Colon (tissue), 2 donors: ENCODE measurements around the gene ANKRD34C.

Experiments used
- FAIRE-seq: peaks from 2 replicates; lab custom pipeline; 2012; peaks lifted over from hg19 to GRCh38; lab: Jason Lieb, UNC
- donor health status: control.
- donor health status: control.

Gene ANKRD34C

GRCh38 chr15:79282371-79283251 is at the start of gene ANKRD34C:
Gene ANKRD34C, plus strand, starts transcription at chr15:79282722. Its CDS starts 10,563 bp downstream, at chr15:79293285.
- no peak for FAIRE-seq

GRCh38 chr15:79233236-79233635 is 49.3 kb upstream of the ANKRD34C start:
- FAIRE-seq = no peak

- no peak for FAIRE-seq
These were observed 42.5 kb upstream of the ANKRD34C start for GRCh38 chr15:79240036-79240435.

GRCh38 chr15:79243723-79244122 is 38.8 kb upstream of the ANKRD34C start:
- FAIRE-seq = no peak

- no peak for FAIRE-seq
These were observed 37.6 kb upstream of the ANKRD34C start for GRCh38 chr15:79244876-79245275.

- FAIRE-seq = no peak
These were observed 34.3 kb upstream of the ANKRD34C start for GRCh38 chr15:79248183-79248582.

- no peak for FAIRE-seq
These were observed 25.1 kb upstream of the ANKRD34C start for GRCh38 chr15:79257454-79257853.

GRCh38 chr15:79261836-79262235 is 20.7 kb upstream of the ANKRD34C start:
- FAIRE-seq = no peak

- FAIRE-seq = no peak
These were observed 17.4 kb upstream of the ANKRD34C start for GRCh38 chr15:79265167-79265566.

- FAIRE-seq = no peak
These were observed 16.4 kb upstream of the ANKRD34C start for GRCh38 chr15:79265987-79266579.

GRCh38 chr15:79283252-79284048 is 928 bp downstream of the ANKRD34C start:
- FAIRE-seq = no peak

GRCh38 chr15:79290642-79291275 is 8.2 kb downstream of the ANKRD34C start:
- no peak for FAIRE-seq

GRCh38 chr15:79292011-79292410 is 9.5 kb downstream of the ANKRD34C start:
- FAIRE-seq = no peak

GRCh38 chr15:79294075-79294474 is 11.6 kb downstream of the ANKRD34C start:
- FAIRE-seq = no peak

GRCh38 chr15:79296583-79296982 is 14.1 kb downstream of the ANKRD34C start:
- no peak for FAIRE-seq

- FAIRE-seq = no peak
These were observed 16.8 kb downstream of the ANKRD34C start for GRCh38 chr15:79299126-79299840.

GRCh38 chr15:79299841-79300235 is 17.3 kb downstream of the ANKRD34C start:
- no peak for FAIRE-seq

- FAIRE-seq = no peak
These were observed 24.7 kb downstream of the ANKRD34C start for GRCh38 chr15:79307251-79307650.

- no peak for FAIRE-seq
These were observed 26.4 kb downstream of the ANKRD34C start for GRCh38 chr15:79308874-79309273.

- no peak for FAIRE-seq
These were observed 28.1 kb downstream of the ANKRD34C start for GRCh38 chr15:79310612-79310984.
